ENCODE results near the gene TTC8. TPM values are rescaled to one million over a fixed set of nuclear protein-coding genes. Genes with fewer than 3 reads are reported as not detected.
"Not testable (repeated sequence)": the region's sequence is repeated elsewhere in the genome, so short reads cannot be mapped to it uniquely, and the experiment has no call there.

Gene TTC8
- total RNA-seq, 1 donor from 2014 or later, result 30.0 TPM

- no peak overlapping the region for H3K4me3 Mint-ChIP-seq (ENCODE audit: low read depth)
- H3K9me3 Mint-ChIP-seq (ENCODE audit: low read depth), result peaks cover 12% of the 10 kb centered on the region
- H3K36me3 Mint-ChIP-seq (ENCODE audit: insufficient read depth), result no peaks in the 10 kb centered on the region
- TF ChIP-seq, protein P1, sequence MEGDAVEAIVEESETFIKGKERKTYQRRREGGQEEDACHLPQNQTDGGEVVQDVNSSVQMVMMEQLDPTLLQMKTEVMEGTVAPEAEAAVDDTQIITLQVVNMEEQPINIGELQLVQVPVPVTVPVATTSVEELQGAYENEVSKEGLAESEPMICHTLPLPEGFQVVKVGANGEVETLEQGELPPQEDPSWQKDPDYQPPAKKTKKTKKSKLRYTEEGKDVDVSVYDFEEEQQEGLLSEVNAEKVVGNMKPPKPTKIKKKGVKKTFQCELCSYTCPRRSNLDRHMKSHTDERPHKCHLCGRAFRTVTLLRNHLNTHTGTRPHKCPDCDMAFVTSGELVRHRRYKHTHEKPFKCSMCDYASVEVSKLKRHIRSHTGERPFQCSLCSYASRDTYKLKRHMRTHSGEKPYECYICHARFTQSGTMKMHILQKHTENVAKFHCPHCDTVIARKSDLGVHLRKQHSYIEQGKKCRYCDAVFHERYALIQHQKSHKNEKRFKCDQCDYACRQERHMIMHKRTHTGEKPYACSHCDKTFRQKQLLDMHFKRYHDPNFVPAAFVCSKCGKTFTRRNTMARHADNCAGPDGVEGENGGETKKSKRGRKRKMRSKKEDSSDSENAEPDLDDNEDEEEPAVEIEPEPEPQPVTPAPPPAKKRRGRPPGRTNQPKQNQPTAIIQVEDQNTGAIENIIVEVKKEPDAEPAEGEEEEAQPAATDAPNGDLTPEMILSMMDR (IDR thresholded peaks at IDR 0.05; ENCODE audit: unreplicated experiment), result no peak
- H3K27ac Mint-ChIP-seq, result no peak overlapping the region
- no peaks in the 10 kb centered on the region for H3K4me1 Mint-ChIP-seq (ENCODE audit: low read depth)
- H3K27me3 Mint-ChIP-seq, result peaks cover 3% of the 10 kb centered on the region
- no peak for DNase-seq (ENCODE audit: low spot score, unreplicated experiment)
These were observed 16.1 kb upstream of the TTC8 start for GRCh38 chr14:88808359-88808758.

- peaks cover 3% of the 10 kb centered on the region for H3K27me3 Mint-ChIP-seq
- H3K27ac Mint-ChIP-seq, result no peak overlapping the region
- H3K9me3 Mint-ChIP-seq (ENCODE audit: low read depth), result no peaks in the 10 kb centered on the region
- no peak for DNase-seq (ENCODE audit: low spot score, unreplicated experiment)
- no peaks in the 10 kb centered on the region for H3K36me3 Mint-ChIP-seq (ENCODE audit: insufficient read depth)
- TF ChIP-seq, protein P1 (IDR thresholded peaks at IDR 0.05; ENCODE audit: unreplicated experiment), result no peak
- H3K4me3 Mint-ChIP-seq (ENCODE audit: low read depth), result no peak overlapping the region
- no peaks in the 10 kb centered on the region for H3K4me1 Mint-ChIP-seq (ENCODE audit: low read depth)
These were observed 8.5 kb upstream of the TTC8 start for GRCh38 chr14:88815980-88816379.

GRCh38 chr14:88818018-88818417 is 6.4 kb upstream of the TTC8 start:
- no peak for DNase-seq (ENCODE audit: low spot score, unreplicated experiment)
- no peaks in the 10 kb centered on the region for H3K36me3 Mint-ChIP-seq (ENCODE audit: insufficient read depth)
- no peaks in the 10 kb centered on the region for H3K9me3 Mint-ChIP-seq (ENCODE audit: low read depth)
- no peak overlapping the region for H3K4me3 Mint-ChIP-seq (ENCODE audit: low read depth)
- no peak overlapping the region for H3K27ac Mint-ChIP-seq
- TF ChIP-seq, protein P1 (IDR thresholded peaks at IDR 0.05; ENCODE audit: unreplicated experiment), result no peak
- H3K4me1 Mint-ChIP-seq (ENCODE audit: low read depth), result peaks cover 2% of the 10 kb centered on the region
- no peaks in the 10 kb centered on the region for H3K27me3 Mint-ChIP-seq

- H3K4me3 Mint-ChIP-seq (ENCODE audit: low read depth); H3K4me1 Mint-ChIP-seq (ENCODE audit: low read depth): not testable (repeated sequence)
These were observed 4.8 kb upstream of the TTC8 start for GRCh38 chr14:88819674-88820073.

GRCh38 chr14:88821378-88821777 is 3.1 kb upstream of the TTC8 start:
- TF ChIP-seq, protein P1 (IDR thresholded peaks at IDR 0.05; ENCODE audit: unreplicated experiment), result no peak
- Mint-ChIP-seq H3K36me3 (ENCODE audit: insufficient read depth) (no peaks in the 10 kb centered on the region), H3K4me3 (ENCODE audit: low read depth) (no peak overlapping the region), H3K27me3 (no peaks in the 10 kb centered on the region), H3K4me1 (ENCODE audit: low read depth) (peaks cover 14% of the 10 kb centered on the region), H3K9me3 (ENCODE audit: low read depth) (no peaks in the 10 kb centered on the region), H3K27ac (no peak overlapping the region)
- DNase-seq (ENCODE audit: low spot score, unreplicated experiment), result no peak

More at GRCh38 chr14:88819674-88820073, 4.8 kb upstream of the TTC8 start:
- not testable (repeated sequence) for H3K27ac Mint-ChIP-seq; H3K9me3 Mint-ChIP-seq (ENCODE audit: low read depth); H3K27me3 Mint-ChIP-seq; H3K36me3 Mint-ChIP-seq (ENCODE audit: insufficient read depth); DNase-seq (ENCODE audit: low spot score, unreplicated experiment)

GRCh38 chr14:88821888-88822287 is 2.6 kb upstream of the TTC8 start:
- no peak for DNase-seq (ENCODE audit: low spot score, unreplicated experiment)
- Mint-ChIP-seq H3K27ac (no peak overlapping the region), H3K27me3 (no peaks in the 10 kb centered on the region), H3K9me3 (ENCODE audit: low read depth) (no peaks in the 10 kb centered on the region), H3K4me1 (ENCODE audit: low read depth) (peaks cover 14% of the 10 kb centered on the region), H3K4me3 (ENCODE audit: low read depth) (no peak overlapping the region), H3K36me3 (ENCODE audit: insufficient read depth) (no peaks in the 10 kb centered on the region)
- TF ChIP-seq, protein P1 (IDR thresholded peaks at IDR 0.05; ENCODE audit: unreplicated experiment), result no peak

All from progenitor cell of endocrine pancreas (in vitro differentiated cells).